ENCODE data around the gene GTF2A1L.

GTF2A1L gene

DNA sequence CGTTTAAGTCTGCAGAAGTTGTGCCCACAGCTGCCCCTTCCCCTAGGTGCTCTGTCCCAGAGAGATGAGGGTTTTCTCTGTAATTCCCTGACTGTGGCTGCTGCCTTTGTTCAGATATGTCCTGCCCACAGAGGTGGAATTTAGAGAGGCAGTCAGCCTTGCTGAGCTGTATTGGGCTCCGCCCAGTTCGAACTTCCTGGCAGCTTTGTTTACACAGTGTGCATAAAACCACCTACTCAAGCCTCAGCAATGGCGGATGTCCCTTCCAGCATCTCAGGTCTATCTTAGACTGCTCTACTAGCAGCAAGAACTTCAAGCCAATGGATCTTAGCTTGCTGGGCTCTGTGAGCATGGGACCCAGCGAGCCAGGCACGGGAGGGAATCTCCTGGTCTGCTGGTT, 89.8 kb downstream of the GTF2A1L start:
- DNase-seq (ENCODE audit: low spot score), result no peak

DNA sequence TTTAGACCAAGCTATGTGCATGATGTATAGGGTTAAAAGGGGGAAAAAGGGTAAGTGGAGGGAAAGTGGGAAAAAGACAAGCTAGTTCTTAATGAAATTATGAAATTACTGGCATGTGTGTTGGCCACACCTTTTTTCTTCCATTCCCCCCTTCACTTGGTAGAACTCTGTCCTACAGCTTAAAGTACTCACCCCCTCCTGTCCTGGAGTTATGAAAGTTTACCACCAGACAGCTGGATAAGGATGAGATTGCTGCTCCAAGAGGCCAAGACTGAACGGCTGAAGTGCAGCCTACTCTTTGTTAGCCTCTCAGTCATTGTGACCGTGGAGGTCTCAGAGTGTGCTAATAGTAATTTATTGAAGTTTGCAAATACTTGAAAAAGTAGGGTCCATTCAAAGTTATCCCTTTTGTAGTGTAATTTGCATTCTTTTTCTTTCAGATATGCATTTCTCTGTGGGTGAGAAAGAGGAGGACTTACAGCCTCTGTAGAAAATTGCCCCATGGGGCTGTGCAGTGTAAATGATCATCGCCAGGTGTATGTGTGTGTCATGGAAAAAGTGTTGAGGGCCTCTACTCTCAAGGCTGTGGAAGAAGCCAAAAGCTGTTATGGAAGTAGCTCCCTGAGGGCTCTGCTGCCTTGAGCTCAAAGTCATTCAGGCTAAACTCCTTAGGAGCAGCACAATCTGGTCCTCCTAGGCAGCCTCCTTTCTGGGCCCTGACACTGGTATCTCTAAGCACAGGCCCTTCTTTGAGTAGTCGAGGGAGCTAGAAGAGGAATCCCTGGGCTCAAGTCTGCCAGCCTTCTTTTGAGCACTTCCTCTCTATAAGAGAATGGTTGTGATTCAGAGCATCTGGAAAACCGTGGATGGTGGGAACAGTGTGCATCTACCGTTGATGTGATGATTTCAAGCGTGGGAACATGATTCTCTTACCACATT, 91.7 kb downstream of the GTF2A1L start:
- no peak for DNase-seq (ENCODE audit: low spot score)

DNA sequence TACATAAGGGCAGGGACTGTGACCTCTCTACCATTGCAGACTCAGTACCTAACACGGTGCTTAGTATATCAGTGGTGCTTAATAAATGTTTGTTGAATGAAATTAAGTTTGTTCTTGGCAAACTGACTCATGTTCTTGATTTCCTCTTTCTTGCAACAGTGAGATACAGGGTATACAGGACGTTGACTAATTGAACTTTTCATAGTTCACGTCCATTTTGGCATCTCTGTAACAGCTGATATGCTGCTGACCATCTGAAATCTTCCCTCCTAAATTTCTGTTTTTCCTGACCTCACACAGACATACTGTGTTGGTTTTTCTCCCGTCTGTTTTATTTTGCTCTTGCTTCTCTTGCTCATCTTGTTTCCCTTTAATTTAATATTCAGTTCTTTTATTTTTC, 93.7 kb downstream of the GTF2A1L start:
- DNase-seq (ENCODE audit: low spot score), result no peak

DNA sequence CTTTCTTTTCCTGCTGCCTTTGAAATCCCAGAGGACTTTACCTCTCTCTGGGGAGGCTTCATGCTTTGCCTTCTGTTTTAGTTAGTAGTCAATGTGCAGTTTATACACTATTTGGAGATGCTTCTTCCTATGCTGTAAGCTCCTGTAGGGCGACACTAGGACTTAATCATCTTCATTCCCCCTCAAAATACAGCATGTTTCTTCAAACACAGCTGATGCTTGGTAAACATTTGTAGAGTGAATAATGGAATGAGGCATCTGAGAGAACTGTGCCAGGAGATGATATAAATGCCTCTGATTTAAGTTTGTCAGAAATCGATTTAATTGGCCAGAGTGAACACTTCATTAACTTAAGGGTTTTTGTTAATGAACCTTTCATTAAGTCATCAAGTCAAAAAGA, 94.5 kb downstream of the GTF2A1L start:
- DNase-seq (ENCODE audit: low spot score), result no peak

DNA sequence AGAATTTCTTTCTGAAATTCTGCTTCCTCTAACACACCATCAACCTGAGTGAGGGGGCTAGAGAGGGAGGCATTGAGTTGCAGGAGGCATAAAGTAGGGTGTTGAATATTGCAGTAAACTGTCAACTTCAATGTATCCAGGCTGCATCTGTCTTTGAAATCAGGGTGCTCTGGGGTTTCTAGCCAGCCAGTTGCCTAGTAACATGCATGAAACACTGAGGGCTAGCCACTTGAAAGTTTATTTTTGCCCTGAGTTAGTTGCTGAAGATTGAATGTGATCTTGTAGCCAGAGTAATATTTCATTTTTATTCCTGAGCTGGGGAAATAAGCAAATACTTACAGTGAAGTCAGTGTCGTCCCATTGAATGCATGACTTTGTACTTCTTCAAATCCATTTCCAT, 96.0 kb downstream of the GTF2A1L start:
- DNase-seq (ENCODE audit: low spot score), result no peak

DNA sequence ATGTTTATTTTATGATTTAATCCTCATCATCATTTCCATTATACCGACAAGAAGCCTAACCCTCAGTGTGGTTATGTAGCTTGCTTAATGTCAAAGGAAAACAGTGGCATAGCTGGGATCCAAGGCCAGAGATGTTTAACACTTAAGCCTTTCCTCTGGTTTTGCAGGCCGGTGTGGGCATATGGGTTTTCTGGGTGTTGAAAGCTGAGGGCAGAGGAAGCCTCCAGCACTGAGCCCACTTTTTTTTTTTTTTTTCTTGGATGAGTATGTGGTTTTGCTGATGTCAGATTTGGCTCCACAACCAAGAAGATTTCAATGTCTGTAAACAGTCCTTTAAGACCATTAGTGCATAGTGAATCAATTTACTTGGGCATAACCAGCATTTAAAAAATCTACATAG, 96.6 kb downstream of the GTF2A1L start:
- no peak for DNase-seq (ENCODE audit: low spot score)

DNA sequence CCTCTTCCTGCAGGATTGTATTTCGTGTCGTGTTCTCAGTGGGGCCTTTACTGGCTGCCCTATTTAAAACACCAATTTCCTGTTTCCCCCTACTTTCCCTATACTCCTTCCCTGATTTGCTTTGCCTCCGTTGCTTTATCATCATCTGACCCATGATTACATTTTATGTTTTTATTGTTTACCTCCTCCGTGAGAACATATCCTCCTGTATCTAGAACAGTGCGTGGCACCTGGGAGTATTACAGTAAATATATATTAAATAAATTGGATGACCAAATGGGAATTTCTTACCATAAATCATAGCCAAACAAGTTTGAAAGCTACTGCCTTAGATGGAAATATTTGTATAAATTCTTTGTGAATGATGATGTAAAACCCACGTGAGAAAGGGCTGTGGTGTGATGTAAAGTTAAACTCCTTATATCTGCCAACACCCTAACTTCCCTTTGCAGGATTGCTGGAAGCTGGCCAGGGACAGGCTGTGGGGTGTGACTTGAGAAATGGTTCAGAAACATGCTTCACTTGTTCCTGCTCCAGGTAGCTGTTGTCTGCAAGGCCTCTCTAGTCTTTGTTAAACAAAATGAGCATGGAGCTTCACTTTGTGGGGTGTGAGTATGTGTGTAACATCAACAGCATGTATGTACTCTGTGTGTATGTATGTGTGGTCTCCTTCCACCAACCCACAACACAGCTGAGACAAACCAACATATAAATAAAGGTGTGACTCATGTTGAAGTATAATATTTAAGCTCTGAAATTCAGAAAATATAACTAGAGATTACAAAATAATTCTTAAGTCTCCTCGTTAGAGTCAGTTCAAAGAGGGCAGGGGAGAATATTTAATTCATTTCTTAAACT, 97.6 kb downstream of the GTF2A1L start:
- peak; percentile 8 for DNase-seq (ENCODE audit: low spot score)

DNA sequence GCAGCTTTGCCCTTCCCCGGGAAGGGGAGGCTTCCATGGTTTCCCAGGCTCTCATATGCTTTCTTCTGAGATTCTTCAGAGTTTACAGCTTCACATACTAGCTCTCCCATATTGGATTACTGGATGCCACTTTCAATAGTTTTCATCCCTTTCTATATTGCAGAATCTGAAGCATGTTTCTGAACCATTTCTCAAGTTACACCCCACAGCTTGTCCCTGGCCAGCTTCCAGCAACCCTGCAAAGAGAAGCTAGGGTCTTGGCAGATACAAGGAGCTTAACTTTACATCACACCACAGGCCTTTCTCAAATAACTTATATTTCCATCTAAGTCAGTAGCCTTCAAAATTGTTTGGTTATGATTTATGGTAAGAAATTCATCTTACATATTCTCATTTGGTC, 98.3 kb downstream of the GTF2A1L start:
- DNase-seq (ENCODE audit: low spot score), result no peak

DNA sequence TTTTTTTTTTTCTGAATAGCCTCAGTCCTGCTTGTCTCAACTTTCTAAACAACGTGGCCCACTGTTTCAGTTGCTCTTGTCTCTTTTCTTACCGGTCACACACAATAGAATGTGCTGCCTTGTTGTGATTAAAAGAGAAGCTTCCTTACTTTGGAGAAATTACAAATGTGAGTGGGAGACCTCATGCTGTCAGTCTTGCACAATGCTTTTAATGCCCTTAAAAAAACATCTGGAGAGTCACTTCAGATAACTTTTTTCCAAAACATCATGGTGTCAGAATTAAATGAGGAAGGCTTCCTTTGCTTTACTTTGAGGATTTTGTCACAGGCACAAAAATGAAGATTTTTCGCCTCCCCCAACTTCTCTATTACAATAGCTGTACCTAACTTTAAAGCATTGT, 100.2 kb downstream of the GTF2A1L start:
- DNase-seq (ENCODE audit: low spot score), result no peak

DNA sequence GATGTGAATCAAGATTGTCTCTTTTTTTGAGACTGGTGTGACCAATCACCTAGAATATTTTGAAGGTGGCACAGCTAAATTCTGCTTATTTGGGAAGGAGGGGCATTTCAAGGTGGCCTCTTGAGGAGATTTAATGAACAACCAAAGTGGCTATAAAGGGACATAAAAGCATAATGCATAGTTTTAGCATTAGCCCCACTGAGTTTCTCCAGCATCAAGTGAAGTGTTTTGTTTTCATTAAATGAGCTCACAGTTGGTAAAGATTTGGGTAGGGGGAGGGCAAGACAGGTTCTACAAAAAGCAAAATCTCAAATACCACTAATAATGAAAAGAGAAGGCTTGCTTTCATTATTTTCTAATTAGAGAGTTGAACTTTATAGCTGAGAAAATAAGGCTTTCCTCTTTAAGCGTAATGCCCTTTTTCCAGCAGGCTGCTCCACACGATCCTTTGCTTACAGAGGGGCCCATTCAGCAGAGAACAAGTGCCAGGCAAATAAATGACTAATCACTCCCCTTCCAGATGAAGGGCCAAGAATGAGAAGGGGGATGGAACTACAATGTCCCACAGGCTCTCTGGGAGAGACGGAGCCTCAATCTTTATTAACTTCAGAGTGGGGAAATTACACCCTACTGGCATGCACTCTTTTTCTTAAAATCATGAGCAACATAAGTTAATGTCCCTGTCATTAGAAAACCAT, 102.0 kb downstream of the GTF2A1L start:
- DNase-seq (ENCODE audit: low spot score), result no peak

DNA sequence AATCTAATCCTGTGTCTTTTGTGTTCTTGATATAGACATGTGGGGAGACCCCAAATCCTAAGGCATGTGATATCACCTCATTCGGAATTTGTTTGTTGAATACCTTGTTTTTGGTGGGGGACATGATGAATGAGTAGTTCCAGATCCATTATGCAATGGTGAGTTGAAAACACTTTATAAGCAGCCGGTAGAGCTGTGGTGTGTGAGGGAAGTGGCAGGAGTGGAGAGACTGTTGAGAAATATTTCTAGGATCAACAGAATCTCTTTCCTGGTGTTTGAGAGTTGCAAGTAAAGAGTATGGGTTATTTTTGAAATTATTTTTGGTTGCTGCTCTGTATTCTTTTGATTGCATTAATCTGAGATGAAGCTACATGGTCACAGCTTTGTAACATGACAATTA, 103.5 kb downstream of the GTF2A1L start:
- no peak for DNase-seq (ENCODE audit: low spot score)

DNA sequence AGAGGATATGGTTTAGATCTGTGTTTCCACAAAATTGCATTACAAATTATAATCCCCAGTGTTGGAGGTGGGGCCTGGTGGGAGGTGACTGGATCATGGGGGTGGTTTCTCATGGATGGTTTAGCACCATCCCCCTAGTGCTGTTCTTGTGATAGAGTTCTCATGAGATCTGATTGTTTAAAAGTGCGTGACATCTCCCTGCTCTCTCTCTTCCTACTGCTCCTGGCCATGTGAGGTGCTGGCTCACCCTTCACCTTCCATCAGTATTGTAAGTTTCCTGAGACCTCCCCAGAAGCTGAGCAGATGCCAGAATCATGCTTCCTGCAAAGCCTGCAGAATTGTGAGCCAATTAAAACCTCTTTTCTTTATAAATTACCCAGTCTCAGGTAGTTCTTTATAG, 104.7 kb downstream of the GTF2A1L start:
- DNase-seq (ENCODE audit: low spot score), result no peak

DNA sequence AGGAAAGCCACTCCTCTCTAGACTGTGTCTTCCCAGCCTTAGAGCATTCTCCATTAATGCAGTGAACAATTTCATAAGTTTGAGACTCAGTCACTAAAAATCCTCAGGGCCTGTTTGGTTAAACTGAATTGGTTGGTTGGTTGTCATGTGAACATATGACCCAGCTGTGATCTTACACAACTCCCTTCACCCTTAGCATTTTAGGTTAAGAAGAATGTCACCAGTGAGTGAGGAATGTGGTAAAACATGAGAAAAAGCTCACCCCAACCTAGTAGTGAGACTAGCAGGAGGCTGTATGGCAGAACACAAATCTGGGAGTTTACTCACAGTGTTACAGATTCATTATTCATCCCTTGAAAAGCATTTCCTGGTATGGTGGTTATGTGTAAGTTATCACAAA, 105.5 kb downstream of the GTF2A1L start:
- no peak for DNase-seq (ENCODE audit: low spot score)

DNA sequence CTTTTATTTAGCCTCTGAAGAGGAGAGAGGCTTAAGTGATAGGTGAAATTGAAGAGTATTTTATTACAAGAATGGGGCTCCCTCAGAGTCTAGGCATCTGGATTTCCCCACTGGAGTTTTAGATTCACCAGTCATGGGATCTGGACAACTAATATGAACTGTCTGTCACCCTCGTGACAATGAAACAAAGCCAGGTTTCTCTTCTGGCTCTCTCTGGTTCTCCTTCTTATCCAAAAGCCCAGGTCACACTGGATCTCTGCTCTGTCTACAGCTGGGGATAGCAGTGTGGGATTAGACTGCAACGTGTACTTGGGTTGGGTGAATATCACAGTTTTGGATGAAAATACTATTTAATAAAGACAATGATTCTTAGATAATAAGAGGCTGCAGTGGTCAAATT, 106.6 kb downstream of the GTF2A1L start:
- DNase-seq (ENCODE audit: low spot score), result no peak

DNA sequence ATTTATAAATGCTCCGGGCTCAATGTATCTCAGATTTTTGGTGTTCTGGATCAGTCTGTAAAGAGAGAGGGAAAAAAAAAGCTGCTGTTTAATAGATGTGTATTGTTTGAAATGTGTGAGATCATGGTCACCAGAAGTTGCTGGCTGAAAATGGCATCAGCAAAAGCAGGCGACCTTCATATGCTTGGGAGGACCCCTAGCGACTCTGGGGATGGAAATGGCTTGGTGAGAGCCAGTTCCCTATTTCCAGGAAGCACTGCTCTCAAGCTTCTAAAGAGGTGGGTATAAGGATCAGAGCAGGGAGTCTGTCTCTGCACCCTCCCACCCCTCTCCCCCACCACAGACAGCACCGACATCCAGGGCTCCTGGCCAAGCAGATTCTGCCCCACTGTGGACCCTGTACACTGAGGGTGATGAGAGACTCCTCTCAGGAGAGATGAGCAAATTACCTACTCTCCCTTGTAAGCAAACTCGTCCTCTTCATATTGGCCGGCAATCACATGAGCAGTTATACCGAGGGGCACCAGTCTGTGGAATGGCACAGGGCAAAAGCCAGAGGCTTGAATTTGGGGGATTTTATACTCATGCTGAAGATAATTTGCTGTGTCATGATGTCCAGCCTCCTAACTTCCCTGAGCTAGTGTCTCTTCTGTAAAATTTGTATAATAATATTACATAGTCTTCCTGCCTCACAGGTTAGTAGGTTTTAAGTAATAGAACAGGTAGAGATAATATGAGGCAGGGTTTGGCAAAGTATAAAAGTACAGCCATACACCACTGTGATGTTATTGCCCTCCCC, 108.2 kb downstream of the GTF2A1L start:
- no peak for DNase-seq (ENCODE audit: low spot score)

DNA sequence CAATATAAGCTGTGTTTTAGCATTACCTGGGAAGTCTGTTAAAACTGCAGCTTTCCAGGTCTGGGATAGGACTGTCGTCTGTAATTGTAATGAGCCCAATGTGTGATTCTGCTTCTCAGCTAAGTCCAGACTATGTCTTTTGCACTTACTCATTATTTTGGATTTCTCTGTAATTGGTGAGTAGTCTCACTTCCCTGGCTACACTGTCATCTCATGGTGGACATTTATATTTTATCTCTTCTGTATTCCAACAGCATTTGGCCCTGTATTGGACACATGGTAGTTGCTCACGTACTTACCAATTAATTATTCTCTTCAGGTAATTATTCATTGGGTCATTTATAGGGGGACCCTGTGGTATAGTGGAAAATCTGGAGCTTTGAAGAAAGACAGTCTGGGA, 109.9 kb downstream of the GTF2A1L start:
- DNase-seq (ENCODE audit: low spot score), result no peak

DNA sequence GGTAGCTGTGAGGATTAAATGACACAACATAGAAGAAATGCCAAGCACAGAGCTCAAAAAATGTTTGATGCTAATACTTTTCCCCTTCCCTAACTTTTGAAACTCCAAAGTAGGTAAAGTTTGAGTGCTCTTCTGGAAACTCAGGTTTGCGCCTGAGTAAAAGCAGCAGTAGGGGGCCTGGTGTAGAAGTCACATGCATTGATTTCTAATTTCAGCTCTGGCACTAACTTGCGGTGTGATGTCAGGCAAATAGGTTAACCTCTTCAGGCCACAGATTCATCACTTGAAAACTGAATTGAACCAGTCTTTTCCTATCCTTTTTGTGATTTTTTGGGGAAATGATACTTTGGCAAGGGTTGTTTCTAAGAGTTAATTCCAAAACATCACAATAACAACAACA, 110.6 kb downstream of the GTF2A1L start:
- DNase-seq (ENCODE audit: low spot score), result no peak

DNA sequence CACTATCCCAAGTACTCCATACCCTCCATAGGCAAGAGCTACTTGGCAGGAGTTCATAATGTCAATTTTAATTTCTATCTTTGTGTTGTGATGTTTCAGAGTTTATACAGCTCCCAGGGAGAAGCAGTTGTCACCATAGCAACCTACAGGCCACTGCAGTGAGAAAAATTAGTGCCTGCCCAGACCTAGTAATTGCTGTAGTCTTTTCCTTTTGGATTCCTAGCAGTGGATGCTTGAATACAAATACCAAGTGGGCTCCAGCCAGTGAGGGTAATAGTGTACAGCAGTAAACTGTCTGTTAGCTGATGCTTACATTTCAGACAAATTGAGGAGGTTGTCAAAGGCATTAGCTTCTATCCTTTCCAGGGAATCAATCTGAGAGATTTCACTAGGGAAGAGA, 111.2 kb downstream of the GTF2A1L start:
- no peak for DNase-seq (ENCODE audit: low spot score)

Measured in hematopoietic multipotent progenitor cell treated with erythropoietin and hydrocortisone succinate and interleukin-3 and kit ligand, for 17 days (in vitro differentiated cells).